Endothelial cell (in vitro differentiated cells): Measurements from ENCODE around the gene DAPK3. TPM values are rescaled to one million over a fixed set of nuclear protein-coding genes. Genes with fewer than 3 reads are reported as not detected.

ENCODE experiments used
- DNase-seq: peaks from one replicate; pipeline ENCODE4 v3.0.0; 2021; ENCODE audit warnings: low spot score
- H3K27ac Mint-ChIP-seq: one replicate; pipeline ENCODE4 v1.8.0; 2021; ENCODE audit warnings: mixed read lengths, inconsistent platforms; ENCODE audit not compliant: unreplicated experiment
- H3K27me3 Mint-ChIP-seq: one replicate; pipeline ENCODE4 v1.8.0; 2021; ENCODE audit warnings: mild to moderate bottlenecking, moderate library complexity, mixed read lengths, inconsistent platforms; ENCODE audit not compliant: unreplicated experiment
- H3K36me3 Mint-ChIP-seq: one replicate; pipeline ENCODE4 v1.8.0; 2021; ENCODE audit warnings: mild to moderate bottlenecking, low read depth, mixed read lengths, inconsistent platforms; ENCODE audit not compliant: unreplicated experiment
- H3K4me1 Mint-ChIP-seq: one replicate; pipeline ENCODE4 v1.8.0; 2021; ENCODE audit warnings: mild to moderate bottlenecking, mixed read lengths, inconsistent platforms; ENCODE audit not compliant: unreplicated experiment
- H3K4me3 Mint-ChIP-seq: one replicate; pipeline ENCODE4 v1.8.0; 2021; ENCODE audit warnings: mild to moderate bottlenecking, mixed read lengths, inconsistent platforms; ENCODE audit not compliant: unreplicated experiment
- H3K9me3 Mint-ChIP-seq: one replicate; pipeline ENCODE4 v1.8.0; 2021; ENCODE audit warnings: mixed read lengths, inconsistent platforms; ENCODE audit not compliant: unreplicated experiment
- CTCF ChIP-seq: fragments of 200-600 bp; sonication (generic); IDR thresholded peaks from one replicate; pipeline ENCODE4 v1.5.0; 2021; ENCODE audit warnings: antibody characterized with exemption; ENCODE audit not compliant: unreplicated experiment
- total RNA-seq: library from RNA; stranded (reverse); fragmentation: NEBNext Ultra II Directional; extraction: Animal tissue kit (Norgen Biotek cat#: 25700); gene quantifications from one replicate; pipeline ENCODE4 v1.2.1, GENCODE V29; 2021; ENCODE audit not compliant: unreplicated experiment

DAPK3 gene
- total RNA-seq, 1 donor from 2014 or later, result 316 TPM

- Mint-ChIP-seq H3K4me3 (no peak overlapping the region), H3K4me1 (peaks cover 21% of the 10 kb centered on the region), H3K27me3 (peaks cover 14% of the 10 kb centered on the region), H3K9me3 (no peaks in the 10 kb centered on the region), H3K36me3 (peaks cover 36% of the 10 kb centered on the region), H3K27ac (peak overlapping the region; percentile 42)
- no peak for TF ChIP-seq CTCF
- DNase-seq, result no peak
These were observed 6.4 kb downstream of the DAPK3 start for GRCh38 chr19:3964256-3965194.

GRCh38 chr19:3963458-3964255, 7.2 kb downstream of the DAPK3 start:
- DNase-seq, result no peak
- Mint-ChIP-seq H3K27me3 (peaks cover 11% of the 10 kb centered on the region), H3K4me3 (no peak overlapping the region), H3K9me3 (no peaks in the 10 kb centered on the region), H3K4me1 (peaks cover 18% of the 10 kb centered on the region), H3K36me3 (peaks cover 28% of the 10 kb centered on the region), H3K27ac (no peak overlapping the region)
- TF ChIP-seq CTCF, result no peak

- H3K27me3 Mint-ChIP-seq, result peaks cover 13% of the 10 kb centered on the region
- no peak overlapping the region for H3K27ac Mint-ChIP-seq
- H3K36me3 Mint-ChIP-seq, result peaks cover 20% of the 10 kb centered on the region
- H3K4me3 Mint-ChIP-seq, result no peak overlapping the region
- H3K9me3 Mint-ChIP-seq, result no peaks in the 10 kb centered on the region
- TF ChIP-seq CTCF, result no peak
- no peaks in the 10 kb centered on the region for H3K4me1 Mint-ChIP-seq
- no peak for DNase-seq
These were observed 9.9 kb downstream of the DAPK3 start for GRCh38 chr19:3961007-3961406.

- Mint-ChIP-seq H3K27ac (no peak overlapping the region), H3K4me1 (no peaks in the 10 kb centered on the region), H3K9me3 (no peaks in the 10 kb centered on the region), H3K36me3 (peaks cover 20% of the 10 kb centered on the region), H3K27me3 (peaks cover 15% of the 10 kb centered on the region), H3K4me3 (peak overlapping the region; percentile 56)
- no peak for TF ChIP-seq CTCF
- DNase-seq, result no peak
These were observed 11.2 kb downstream of the DAPK3 start for GRCh38 chr19:3959766-3960131.
